ENCODE results near the gene ASB15.

Gene ASB15

DNA sequence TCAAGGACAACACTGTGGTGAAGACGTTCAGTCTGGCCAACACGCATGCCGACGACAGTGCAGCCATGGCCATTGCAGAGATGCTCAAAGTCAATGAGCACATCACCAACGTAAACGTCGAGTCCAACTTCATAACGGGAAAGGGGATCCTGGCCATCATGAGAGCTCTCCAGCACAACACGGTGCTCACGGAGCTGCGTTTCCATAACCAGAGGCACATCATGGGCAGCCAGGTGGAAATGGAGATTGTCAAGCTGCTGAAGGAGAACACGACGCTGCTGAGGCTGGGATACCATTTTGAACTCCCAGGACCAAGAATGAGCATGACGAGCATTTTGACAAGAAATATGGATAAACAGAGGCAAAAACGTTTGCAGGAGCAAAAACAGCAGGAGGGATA is 60.7 kb downstream of the ASB15 start:
- no peak for DNase-seq (ENCODE audit: low read depth in 2 of 2, low spot score in 1 of 2)

DNA sequence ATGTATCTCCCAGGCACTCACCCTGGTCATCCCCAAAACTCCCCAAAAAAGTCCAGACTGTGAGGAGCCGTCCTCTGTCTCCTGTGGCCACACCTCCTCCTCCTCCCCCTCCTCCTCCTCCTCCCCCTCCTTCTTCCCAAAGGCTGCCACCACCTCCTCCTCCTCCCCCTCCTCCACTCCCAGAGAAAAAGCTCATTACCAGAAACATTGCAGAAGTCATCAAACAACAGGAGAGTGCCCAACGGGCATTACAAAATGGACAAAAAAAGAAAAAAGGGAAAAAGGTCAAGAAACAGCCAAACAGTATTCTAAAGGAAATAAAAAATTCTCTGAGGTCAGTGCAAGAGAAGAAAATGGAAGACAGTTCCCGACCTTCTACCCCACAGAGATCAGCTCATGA is 61.1 kb downstream of the ASB15 start:
- DNase-seq (ENCODE audit: low read depth in 2 of 2, low spot score in 1 of 2): no peak

DNA sequence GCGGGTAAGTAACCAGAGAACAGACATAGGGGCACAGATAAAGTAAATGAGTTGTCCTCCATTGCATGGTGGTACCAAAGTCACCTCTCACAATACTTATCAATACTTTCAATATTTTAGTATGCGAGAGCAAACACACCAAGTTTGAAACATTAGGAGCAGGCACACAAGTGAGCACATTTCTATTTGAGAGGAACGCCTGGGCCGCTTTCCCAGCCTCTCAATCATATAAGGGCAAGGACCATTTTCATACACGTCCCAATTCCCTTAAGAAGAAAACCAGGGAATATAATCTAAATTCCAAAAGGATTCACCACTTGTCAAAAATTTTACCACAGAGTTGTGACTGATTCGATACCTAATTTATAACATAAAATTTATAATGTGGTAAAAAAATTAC is 61.6 kb downstream of the ASB15 start:
- no peak for DNase-seq (ENCODE audit: low read depth in 2 of 2, low spot score in 1 of 2)

DNA sequence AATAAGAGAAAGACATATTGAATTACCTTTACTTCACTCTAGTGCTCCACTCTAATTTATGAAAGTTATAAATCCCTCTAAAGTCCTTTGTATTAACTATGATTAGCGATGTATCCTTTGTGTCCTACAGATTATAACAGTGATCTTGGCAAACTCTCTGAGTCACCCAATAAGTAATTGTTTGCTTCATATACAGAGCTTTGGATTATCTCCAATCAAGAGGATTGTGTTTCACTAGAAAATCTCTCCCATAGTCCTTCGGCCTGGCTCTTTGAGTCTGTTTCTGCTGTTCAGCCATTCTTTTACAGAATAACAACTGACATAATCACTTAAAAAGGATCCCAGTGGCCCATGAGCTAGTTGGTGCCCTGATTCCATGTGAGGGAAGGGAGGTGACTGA is 63.5 kb downstream of the ASB15 start:
- no peak for DNase-seq (ENCODE audit: low read depth in 2 of 2, low spot score in 1 of 2)

DNA sequence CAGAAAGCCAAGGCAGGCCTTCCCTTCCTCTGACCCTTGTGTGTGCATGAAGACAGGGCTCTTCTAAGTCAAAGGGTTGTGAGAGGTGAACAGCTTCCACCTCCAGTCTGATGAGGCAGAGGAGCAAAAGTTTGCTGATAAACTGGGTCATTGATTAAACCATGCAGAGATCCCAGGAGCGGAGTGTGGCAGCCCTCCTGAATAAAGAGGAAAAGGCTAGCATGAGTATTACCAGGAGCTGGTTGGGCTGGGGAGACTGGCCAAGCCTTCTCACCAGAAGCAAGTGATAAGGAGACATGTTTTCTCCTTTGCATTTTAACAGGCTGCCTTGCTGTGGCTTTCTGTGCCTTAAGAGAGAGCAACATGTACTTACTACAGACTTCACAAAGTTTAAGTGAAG is 64.3 kb downstream of the ASB15 start:
- DNase-seq (ENCODE audit: low read depth in 2 of 2, low spot score in 1 of 2): no peak

DNA sequence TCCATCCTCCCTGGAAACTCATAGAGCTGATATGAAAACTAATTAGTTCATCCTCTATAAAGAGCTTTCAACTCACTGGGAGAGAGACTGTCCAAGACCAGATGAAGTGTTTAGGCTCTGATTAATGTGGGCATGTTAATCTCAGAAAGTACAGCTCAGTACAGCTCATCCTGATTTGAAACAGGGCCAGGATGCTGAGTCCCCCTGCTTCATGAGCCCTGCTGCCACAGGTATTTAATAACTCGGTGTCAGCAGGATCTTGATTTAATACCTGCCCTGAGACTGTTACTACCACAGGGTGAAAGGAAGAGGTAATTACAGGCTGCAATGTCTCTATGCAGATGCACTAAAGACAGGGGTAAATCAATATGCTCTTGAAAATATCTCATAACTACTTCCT is 64.9 kb downstream of the ASB15 start:
- DNase-seq (ENCODE audit: low read depth in 2 of 2, low spot score in 1 of 2): no peak

DNA sequence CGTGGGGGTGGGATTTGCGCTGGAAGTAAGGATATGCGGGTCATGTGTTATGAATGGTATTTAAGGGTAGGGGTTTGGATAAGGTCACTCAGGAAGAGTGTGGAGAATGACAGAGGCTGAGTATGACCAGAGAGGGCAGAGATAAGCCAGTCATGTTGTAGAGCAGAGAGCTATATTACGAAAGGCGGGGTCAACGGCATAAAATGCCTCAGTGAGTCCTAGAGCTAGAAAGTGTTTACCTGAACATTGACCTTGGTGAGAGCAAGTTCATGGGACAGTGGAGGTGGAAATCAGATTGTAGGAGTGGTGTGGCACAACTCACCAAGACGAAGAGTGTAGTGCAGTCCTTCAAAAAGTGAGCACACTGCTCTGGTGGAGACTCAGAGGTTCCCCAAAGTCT is 67.9 kb downstream of the ASB15 start:
- DNase-seq (ENCODE audit: low read depth in 2 of 2, low spot score in 1 of 2): no peak

DNA sequence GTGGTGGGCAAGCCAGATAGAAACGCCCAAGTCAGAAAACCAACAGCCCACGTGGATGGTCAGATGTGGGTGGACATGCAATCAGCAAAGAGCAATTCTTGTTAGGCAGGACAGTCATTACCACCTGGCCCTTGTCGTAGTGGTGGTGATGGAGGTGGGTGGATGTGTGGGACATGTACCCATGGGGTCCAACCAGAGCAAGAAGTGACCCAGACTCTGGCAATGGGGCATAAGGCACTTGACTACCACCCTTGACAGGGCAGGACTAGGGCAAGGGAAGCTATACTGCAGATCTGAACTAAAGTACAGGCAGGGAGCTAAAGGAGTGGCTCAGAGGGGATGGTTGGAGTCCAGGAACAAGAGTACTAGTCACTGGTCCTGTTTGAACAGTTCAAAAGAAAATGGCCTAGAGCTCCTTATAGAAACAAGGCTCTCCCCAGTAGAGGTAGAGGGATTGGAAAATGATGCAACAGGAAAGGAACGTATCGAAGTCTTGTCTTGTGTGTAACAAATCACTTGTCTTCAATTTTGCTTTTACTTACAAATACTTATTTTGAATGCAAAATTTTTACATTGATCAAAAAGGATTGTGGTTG is 71.6 kb downstream of the ASB15 start:
- DNase-seq (ENCODE audit: low read depth in 2 of 2, low spot score in 1 of 2): no peak

DNA sequence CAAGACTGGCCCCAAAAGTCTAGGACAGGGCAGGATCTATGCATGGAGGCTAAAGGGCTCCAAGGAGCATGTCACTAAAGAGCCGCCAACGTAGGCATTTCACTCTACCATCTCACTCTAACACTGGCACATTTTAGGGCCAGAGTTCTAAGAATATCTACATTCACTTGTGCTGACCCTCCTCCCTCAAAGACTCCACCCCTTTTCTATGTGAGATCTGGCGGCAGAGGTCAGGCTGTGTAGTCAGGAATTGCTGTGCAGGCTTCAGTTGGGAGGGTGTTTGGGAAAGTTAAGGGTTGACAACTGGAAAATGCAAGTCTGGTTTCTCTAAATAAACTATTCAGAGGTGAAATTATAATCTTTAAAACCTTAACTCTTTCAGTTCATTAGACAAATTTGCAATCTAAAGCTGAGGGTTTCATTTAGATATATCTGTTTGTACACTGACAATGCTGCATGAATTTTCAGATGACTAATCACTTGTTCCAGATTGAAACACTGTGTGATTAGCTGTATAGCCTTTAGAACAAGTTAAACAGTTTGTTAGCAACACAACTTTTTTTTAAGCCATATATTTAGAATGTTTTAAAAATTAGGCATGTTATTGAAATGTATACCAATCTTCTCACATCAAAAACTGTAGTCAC is 72.3 kb downstream of the ASB15 start:
- no peak for DNase-seq (ENCODE audit: low read depth in 2 of 2, low spot score in 1 of 2)

DNA sequence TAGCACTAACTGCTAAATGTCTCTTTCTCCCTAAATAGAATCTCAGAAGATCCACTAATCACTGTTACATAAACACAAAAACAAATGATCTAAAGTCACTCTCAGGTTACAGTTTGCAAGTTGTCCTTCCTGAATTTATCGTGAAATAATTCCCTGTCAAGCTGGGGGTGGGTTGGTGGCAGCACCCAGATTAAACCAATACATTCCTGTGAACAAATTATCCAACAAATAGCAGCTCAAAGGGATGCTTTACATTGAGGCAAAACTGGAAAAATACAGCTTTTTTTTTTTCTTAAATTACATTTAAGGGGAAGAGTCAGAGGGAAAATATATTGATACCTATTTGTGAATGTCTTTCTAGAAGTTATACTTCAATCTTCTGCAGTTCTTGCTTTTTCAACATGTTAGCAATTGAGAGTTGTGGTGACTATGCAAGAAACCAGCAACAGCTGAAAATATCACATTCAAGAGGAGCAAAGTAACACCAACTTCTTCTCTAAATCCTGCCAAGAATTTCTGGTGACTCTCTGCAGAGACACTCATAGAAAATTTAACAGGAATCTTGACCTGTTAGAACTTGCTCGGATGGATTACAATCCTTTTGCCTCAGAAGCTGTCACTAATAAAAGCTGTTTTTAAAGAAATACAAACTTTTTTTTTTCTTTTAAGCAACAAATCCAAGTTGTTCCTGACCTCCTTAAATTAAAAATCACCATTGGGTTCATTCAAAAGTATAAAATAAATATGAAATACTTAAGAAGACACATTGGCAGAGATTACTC is 73.0 kb downstream of the ASB15 start:
- no peak for DNase-seq (ENCODE audit: low read depth in 2 of 2, low spot score in 1 of 2)

DNA sequence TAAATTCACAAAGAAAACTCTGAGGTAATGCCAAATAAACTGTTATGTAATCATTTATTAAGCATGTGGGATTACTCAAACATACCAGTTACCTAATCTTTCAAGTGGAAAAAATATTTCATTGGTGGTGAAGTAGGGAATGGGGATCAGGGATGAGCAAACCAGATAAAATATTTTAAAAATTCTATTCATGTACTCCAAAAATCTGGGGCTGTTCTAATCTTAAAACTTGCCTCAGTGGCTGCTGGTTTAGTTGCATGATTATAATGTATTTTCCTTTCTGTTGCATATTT is 73.5 kb downstream of the ASB15 start:
- DNase-seq (ENCODE audit: low read depth in 2 of 2, low spot score in 1 of 2): no peak

DNA sequence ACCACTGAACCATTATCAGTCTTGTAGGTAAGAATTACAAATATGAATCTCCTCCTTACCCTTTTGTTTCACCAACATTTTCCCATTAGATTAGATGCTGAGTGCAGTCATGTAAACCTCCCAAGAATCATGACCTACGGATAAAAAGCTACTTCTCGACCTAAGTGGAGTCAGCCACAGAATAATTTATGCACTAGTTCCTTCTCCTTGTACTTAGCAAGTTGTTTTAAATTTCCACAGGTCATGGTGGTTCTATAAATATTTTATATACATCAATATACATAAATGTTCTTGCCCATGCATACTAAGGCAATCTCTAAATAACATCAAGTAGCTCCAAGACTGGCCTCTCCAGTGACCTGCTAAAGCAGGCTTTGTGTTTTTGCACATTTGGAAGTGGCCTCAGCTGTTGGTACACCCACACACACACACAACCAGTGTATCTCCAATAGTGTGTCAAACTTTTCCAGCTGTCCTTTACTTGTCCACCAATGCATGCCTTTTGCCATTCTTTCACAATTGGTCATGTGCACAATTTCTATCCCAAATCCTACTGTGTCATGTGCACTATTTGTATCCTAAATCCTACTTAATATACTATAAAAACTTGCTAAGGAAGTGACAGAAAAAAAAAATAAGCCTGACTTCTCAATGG is 75.6 kb downstream of the ASB15 start:
- DNase-seq (ENCODE audit: low read depth in 2 of 2, low spot score in 1 of 2): no peak

DNA sequence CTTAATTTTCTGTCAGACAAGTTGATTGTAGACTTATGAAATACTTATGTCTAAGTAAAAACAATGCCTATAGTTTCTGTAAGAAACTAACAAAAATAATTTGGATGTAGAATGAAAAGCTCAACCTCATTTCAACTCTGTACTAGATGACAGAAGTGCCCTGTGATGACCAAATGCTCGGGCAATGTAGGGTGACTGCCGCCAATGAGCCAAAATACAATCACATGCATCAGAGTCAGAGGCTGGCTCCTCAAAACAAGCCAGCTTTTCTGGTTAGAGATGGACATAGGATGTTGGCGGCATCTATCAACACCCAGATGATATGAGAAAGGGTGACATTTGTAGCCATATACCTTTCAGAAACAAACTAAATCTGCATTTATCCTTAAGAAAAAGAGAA is 78.0 kb downstream of the ASB15 start:
- no peak for DNase-seq (ENCODE audit: low read depth in 2 of 2, low spot score in 1 of 2)

DNA sequence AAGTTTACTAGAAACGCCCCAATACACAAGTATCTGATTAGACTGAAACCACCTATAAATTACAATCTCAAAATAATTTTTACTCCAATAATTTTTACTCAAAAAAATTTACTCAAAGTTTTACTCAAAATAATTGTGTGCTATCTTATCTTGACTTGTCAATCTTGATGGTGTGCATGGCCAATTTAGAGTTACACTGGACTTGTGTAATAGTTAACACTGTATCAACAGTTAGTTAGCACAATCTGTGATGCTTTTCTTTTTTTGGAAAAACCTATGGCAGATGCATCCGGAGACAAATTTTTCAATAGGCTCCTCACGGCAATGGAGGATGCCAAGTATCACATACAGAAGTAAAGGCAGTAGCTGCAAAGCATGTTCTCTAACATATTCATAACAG is 79.0 kb downstream of the ASB15 start:
- DNase-seq (ENCODE audit: low read depth in 2 of 2, low spot score in 1 of 2): no peak

DNA sequence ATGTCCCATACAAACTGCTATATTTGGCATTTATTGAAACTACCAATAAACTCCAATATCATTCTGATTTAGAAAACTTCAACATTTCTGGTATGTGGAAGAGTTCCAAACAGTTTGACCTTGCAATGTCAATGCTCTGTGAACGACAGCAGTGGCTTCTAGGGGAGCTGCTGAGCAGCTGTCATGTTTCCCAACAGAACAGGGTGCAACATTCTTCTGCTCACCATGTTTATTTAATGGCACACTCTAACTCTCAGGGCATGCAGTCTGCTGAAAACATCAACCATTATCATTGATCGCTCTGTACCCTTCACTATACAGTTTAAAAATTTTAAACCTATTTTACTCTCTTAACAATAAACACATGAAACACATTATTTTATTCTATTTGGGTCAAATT is 79.9 kb downstream of the ASB15 start:
- DNase-seq (ENCODE audit: low read depth in 2 of 2, low spot score in 1 of 2): no peak

DNA sequence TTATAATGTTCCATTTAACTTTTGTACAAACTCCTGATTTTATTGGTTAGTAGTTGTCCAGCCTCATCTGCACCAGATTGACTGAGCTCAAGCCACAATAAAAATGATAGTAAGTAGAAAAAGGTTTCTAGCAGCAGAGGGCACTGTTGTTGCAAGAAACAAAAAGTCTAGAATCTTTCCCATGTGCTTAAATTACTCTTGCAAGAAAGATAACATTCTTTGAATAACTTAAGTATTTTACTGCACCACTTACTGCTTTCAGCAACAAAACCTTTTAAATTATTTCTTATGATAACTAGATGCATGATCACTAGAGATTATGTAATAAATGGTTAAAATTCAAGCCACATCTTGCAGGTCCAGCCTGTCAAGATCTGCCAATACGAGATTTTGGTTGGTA is 81.1 kb downstream of the ASB15 start:
- no peak for DNase-seq (ENCODE audit: low read depth in 2 of 2, low spot score in 1 of 2)

DNA sequence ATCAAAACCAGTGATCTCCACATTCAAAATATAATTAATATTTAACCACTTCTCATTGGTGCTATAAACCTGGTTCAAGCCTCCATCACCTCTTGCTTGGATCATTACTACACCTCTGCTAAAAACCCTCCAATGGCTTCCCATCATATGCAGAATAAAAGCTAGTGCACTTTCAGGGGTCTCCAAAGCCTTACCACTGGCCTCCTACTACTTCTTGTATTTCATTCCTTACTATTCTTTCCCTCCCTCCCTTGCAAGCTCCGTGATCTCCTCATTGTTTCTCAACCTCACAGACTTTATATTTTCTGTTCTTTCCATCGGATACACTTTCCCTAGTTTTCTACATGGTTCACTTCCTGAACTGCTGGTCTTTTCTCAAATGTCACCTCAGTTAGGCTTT is 85.5 kb downstream of the ASB15 start:
- no peak for DNase-seq (ENCODE audit: low read depth in 2 of 2, low spot score in 1 of 2)

DNA sequence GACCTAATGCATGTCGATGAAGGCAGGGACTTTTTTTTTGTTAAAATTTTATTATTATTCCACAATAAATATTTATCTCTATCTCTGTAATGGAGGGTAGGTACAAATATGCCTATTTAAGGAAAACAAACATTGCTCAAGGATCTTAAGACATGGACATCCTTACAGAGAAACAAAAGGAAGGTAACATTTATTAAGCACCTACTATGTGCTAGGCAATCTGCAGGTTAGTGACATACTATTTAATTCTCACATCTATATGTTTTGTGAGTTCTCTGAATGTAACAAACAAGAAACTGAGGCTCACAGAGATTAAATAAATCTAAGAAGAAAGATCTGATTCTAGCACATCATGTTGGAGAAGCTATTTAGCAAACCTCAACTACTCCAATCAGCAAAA is 86.1 kb downstream of the ASB15 start:
- DNase-seq (ENCODE audit: low read depth in 2 of 2, low spot score in 1 of 2): no peak
